ENCODE results near the gene PLXNA1. TPM values are rescaled to one million over a fixed set of nuclear protein-coding genes. Genes with fewer than 3 reads are reported as not detected.
A peak's percentile ranks its signal among the peaks of the same experiment; 100 is the strongest.

Gene PLXNA1
- total RNA-seq, 2 donors from 2014 or later: 17.0 to 49.5 TPM

DNA sequence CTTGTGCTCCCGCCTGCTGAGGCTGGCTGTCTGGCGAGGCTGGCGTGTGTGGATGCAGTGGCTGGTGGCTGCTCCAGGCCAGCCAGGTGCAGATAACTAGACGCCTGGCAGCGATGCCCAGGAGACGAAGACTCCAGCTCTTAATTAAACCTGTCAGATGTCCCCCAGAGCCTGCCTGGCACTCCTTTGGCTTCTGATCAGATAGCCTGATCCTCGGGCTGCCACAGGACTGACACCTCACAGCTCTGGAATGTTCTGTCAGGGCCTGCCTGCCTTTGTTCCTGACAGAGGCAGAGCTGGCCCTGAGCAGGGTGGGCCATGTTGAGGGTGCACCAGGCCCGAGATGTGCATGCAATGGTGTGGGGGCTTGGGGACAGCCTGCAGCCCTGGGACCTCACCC, 36.5 kb downstream of the PLXNA1 start:
- H3K4me3 ChIP-seq: no peak overlapping the region
- 60% methylated on average over 8 of the region's 8 CpGs for WGBS
- H3K36me3 ChIP-seq: peaks cover 5 to 10% of the 10 kb centered on the region in 2 donors
- H3K9me3 ChIP-seq: no peaks in the 10 kb centered on the region
- no peaks in the 10 kb centered on the region for H3K4me1 ChIP-seq (replicated peaks)
- DNase-seq (ENCODE audit: low spot score): peak; percentile 14
- no peak for TF ChIP-seq POLR2AphosphoS5 (IDR thresholded peaks at IDR 0.05)
- no peak for TF ChIP-seq CTCF (IDR thresholded peaks at IDR 0.05)
- no peak for TF ChIP-seq POLR2A (IDR thresholded peaks at IDR 0.05)
- intact Hi-C loops (cut with DNase I): no loop called here
- H3K27me3 ChIP-seq (replicated peaks; ENCODE audit: insufficient read depth): no peaks in the 10 kb centered on the region
- no peak overlapping the region for H3K27ac ChIP-seq

DNA sequence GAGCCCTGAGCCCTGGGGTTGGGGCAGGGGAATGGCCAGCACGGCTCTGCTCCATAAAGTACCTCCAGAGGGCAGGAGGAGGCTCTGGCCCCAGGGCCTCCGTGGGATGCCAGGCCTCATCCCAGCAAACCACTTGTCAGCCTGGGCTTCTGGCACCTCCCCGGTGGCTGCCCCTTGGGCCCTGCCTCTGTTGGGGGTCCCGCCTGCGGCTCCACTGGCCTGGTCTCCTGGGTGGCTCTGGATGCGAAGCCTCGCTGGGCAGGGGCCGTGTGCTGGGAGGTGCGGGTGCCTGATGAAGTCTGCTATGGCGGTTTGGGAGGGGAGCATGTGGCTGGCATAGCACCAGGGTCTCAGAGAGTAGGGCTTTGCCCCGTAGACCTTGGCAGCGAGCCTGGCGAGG, 37.6 kb downstream of the PLXNA1 start:
- TF ChIP-seq CTCF (IDR thresholded peaks at IDR 0.05): no peak
- TF ChIP-seq POLR2AphosphoS5 (IDR thresholded peaks at IDR 0.05): no peak
- TF ChIP-seq POLR2A (IDR thresholded peaks at IDR 0.05): no peak
- H3K4me3 ChIP-seq: no peak overlapping the region
- 87% methylated on average over 13 of the region's 13 CpGs for WGBS
- DNase-seq (ENCODE audit: low spot score): no peak
- H3K36me3 ChIP-seq: peaks cover 5 to 10% of the 10 kb centered on the region in 2 donors
- no peaks in the 10 kb centered on the region for H3K4me1 ChIP-seq (replicated peaks)
- H3K27me3 ChIP-seq (replicated peaks; ENCODE audit: insufficient read depth): no peaks in the 10 kb centered on the region
- H3K9me3 ChIP-seq: no peaks in the 10 kb centered on the region
- intact Hi-C loops (cut with DNase I): no loop called here
- no peak overlapping the region for H3K27ac ChIP-seq

DNA sequence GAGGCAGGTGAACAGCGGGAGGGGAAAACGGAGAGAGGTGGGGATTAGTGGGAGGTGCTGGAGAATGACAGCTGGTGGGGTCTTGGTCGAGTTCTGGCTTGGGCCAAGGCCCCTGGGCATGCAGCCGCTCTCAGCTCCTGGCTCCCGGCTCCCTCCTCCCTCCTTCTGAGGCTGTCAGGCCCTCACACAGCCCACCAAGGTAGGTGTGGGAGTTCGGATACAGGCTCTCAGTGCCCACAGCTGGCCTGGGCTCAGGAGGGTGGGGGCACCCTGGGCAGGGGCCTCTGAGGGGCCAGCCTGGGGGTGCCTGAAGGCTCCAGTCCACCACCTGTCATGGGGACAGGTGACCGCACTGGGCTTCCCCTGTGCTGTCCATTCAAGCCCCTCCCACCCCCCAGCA, 39.9 kb downstream of the PLXNA1 start:
- Histone ChIP-seq H3K27me3 (replicated peaks; ENCODE audit: insufficient read depth) (no peaks in the 10 kb centered on the region), H3K27ac (no peak overlapping the region), H3K4me3 (no peak overlapping the region), H3K9me3 (no peaks in the 10 kb centered on the region), H3K4me1 (replicated peaks) (no peaks in the 10 kb centered on the region), H3K36me3 (peaks cover 5 to 10% of the 10 kb centered on the region in 2 donors)
- intact Hi-C loops (cut with DNase I): no loop called here
- TF ChIP-seq POLR2AphosphoS5 (IDR thresholded peaks at IDR 0.05): no peak
- no peak for TF ChIP-seq CTCF (IDR thresholded peaks at IDR 0.05)
- no peak for TF ChIP-seq POLR2A (IDR thresholded peaks at IDR 0.05)
- no peak for DNase-seq (ENCODE audit: low spot score)
- WGBS: 72% methylated on average over 6 of the region's 7 CpGs

DNA sequence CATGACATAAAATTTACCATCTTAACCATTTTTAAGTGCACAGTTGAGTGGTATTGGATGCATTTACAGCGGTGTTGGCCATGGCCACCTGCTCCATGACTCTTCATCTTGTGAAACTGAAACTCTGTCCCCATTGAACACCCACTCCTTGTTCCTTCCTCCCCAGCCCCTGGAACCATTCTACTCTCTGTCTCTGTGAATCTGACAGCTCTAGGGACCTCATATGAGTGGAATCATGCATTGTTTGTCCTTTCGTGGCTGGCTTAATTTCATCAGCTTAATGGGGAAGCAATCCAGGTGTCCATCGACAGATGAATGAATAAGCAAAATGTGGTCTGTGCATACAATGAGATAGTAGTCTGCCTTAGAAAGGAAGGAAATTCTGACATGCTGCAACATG, 42.5 kb downstream of the PLXNA1 start:
- H3K9me3 ChIP-seq: no peaks in the 10 kb centered on the region
- no peak overlapping the region for H3K27ac ChIP-seq
- no peak for DNase-seq (ENCODE audit: low spot score)
- no peak overlapping the region for H3K4me3 ChIP-seq
- TF ChIP-seq POLR2A (IDR thresholded peaks at IDR 0.05) (no peak), CTCF (IDR thresholded peaks at IDR 0.05) (no peak), POLR2AphosphoS5 (IDR thresholded peaks at IDR 0.05) (no peak)
- intact Hi-C loops (cut with DNase I): no loop called here
- WGBS: 35% methylated on average over 3 of the region's 3 CpGs
- H3K36me3 ChIP-seq: peaks cover 4 to 5% of the 10 kb centered on the region in 2 donors
- no peaks in the 10 kb centered on the region for H3K27me3 ChIP-seq (replicated peaks; ENCODE audit: insufficient read depth)
- H3K4me1 ChIP-seq (replicated peaks): no peaks in the 10 kb centered on the region

DNA sequence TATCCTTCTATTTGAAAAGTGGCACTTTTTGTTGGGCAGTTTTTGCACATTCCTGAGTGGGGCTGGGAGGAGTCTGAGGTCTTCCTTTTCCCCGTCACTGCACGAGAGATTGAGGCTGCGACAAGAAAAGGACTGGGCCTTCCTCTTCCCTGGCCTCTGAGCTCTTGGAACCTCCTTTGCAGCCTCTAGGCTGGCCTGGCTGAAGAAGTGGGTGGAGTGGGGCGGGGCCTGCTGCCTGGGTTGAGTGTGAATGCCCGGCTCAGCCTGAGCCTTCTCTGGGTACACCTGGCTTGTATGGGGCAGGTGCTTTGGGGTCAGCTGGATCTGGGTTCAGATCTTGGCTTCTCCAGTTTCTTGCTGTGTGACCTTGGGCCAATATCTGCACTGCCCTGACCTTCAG, 43.1 kb downstream of the PLXNA1 start:
- Histone ChIP-seq H3K27ac (no peak overlapping the region), H3K27me3 (replicated peaks; ENCODE audit: insufficient read depth) (no peaks in the 10 kb centered on the region), H3K4me3 (no peak overlapping the region), H3K36me3 (peaks cover 0 to 5% of the 10 kb centered on the region in 2 donors), H3K9me3 (no peaks in the 10 kb centered on the region), H3K4me1 (replicated peaks) (no peaks in the 10 kb centered on the region)
- intact Hi-C loops (cut with DNase I): no loop called here
- no peak for DNase-seq (ENCODE audit: low spot score)
- TF ChIP-seq POLR2A (IDR thresholded peaks at IDR 0.05) (no peak), POLR2AphosphoS5 (IDR thresholded peaks at IDR 0.05) (no peak), CTCF (IDR thresholded peaks at IDR 0.05) (no peak)
- WGBS: 84% methylated on average over 5 of the region's 5 CpGs

All from prostate gland (tissue), 2 donors.